Uterus (tissue), 4 donors: ENCODE measurements around the gene ISOC2. TPM values are rescaled to one million over a fixed set of nuclear protein-coding genes. Genes with fewer than 3 reads are reported as not detected.
"Not testable (repeated sequence)": the region's sequence is repeated elsewhere in the genome, so short reads cannot be mapped to it uniquely, and the experiment has no call there.

ENCODE experiments used
- DNase-seq, 2 donors: peaks; one replicate each; pipeline ENCODE4 v3.0.0-alpha.2; 2019 to 2020
- H3K27ac ChIP-seq, 2 donors: fragments of 200-600 bp; sonication (generic); 1 replicate in 1 of 2; 2 replicates in 1 of 2; pipeline ENCODE4 v1.5.1; 2016 to 2018
- H3K27me3 ChIP-seq, 2 donors: fragments of 200-600 bp; sonication (generic); one replicate each; pipeline ENCODE4 v1.5.1; 2018 to 2019; ENCODE audit warnings: control low read depth in 1 of 2
- H3K36me3 ChIP-seq, 2 donors: fragments of 200-600 bp; sonication (generic); one replicate each; pipeline ENCODE4 v1.5.1; 2019; ENCODE audit warnings: control low read depth in 1 of 2
- H3K4me1 ChIP-seq, 2 donors: fragments of 200-600 bp; sonication (generic); one replicate each; pipeline ENCODE4 v1.5.1; 2018 to 2019; ENCODE audit warnings: control low read depth in 1 of 2
- H3K4me3 ChIP-seq, 2 donors: fragments of 200-600 bp; sonication (generic); 1 replicate in 1 of 2; 2 replicates in 1 of 2; pipeline ENCODE4 v1.5.1; 2018 to 2019; ENCODE audit warnings: mild to moderate bottlenecking in 1 of 2
- H3K9me3 ChIP-seq, 2 donors: fragments of 200-600 bp; sonication (generic); one replicate each; pipeline ENCODE4 v1.5.1; 2019; ENCODE audit warnings: control low read depth in 1 of 2
- CTCF ChIP-seq, 4 experiments: fragments of 200-600 bp in 2 of 4; fragments of 450-650 bp in 2 of 4; sonication (generic) in 2 of 4; IDR thresholded peaks; one replicate each; pipeline ENCODE4 v1.5.1; 2016 to 2019; ENCODE audit warnings: antibody characterized with exemption in 4 of 4, mild to moderate bottlenecking in 2 of 4, moderate library complexity in 1 of 4
- POLR2A ChIP-seq, 2 donors: fragments of 450-650 bp; IDR thresholded peaks; one replicate each; pipeline ENCODE4 v1.6.1; 2016; ENCODE audit warnings: antibody characterized with exemption in 2 of 2, mild to moderate bottlenecking in 1 of 2, moderate library complexity in 1 of 2
- intact Hi-C: fragments of 100-400 bp; cut with DNase I; formaldehyde crosslinking; loops from one replicate; pipeline ENCODE4 v1.15.1; 2023; ENCODE audit warnings: low total_unique reads
- total RNA-seq, 4 donors: library from RNA; depleted of rRNA in 3 of 4; stranded (reverse); fragments of >200 nt in 3 of 4; gene quantifications; one replicate each; pipeline versions ENCODE4 v1.1.0 to v1.2.4, GENCODE V29; 2014 to 2023
- donor health status: DM: yes; HTN: yes; CAD: no.

The ISOC2 gene
- total RNA-seq, 4 donors from 2014 or later: 1.2 to 78.6 (median 23.8) TPM

GRCh38 chr19:55451965-55452748 is 9.3 kb downstream of the ISOC2 start:
- H3K27me3 ChIP-seq: peaks cover 18 to 24% of the 10 kb centered on the region in 2 donors
- no peaks in the 10 kb centered on the region for H3K36me3 ChIP-seq

GRCh38 chr19:55451163-55451964 is 10.1 kb downstream of the ISOC2 start:
- no peak overlapping the region for H3K27ac ChIP-seq
- H3K36me3 ChIP-seq: no peaks in the 10 kb centered on the region
- intact Hi-C loops: loop anchor here (10.0 kb wide), 1 partner anchor 167 kb away; the partner anchor contains the start of genes BRSK1 and HSPBP1
- TF ChIP-seq POLR2A (IDR thresholded peaks at IDR 0.05) (no peak), CTCF (IDR thresholded peaks at IDR 0.05) (no peak)
- DNase-seq: no peak
- H3K9me3 ChIP-seq: no peaks in the 10 kb centered on the region
- H3K4me1 ChIP-seq: peaks cover 0 to 18% of the 10 kb centered on the region in 2 donors
- H3K4me3 ChIP-seq: no peak overlapping the region
- H3K27me3 ChIP-seq: peaks cover 18 to 24% of the 10 kb centered on the region in 2 donors

More at GRCh38 chr19:55451965-55452748, 9.3 kb downstream of the ISOC2 start:
- peaks cover 0 to 18% of the 10 kb centered on the region in 2 donors for H3K4me1 ChIP-seq
- TF ChIP-seq CTCF (IDR thresholded peaks at IDR 0.05) (no peak), POLR2A (IDR thresholded peaks at IDR 0.05) (no peak)
- no peak for DNase-seq
- H3K4me3 ChIP-seq: no peak overlapping the region
- no peak overlapping the region for H3K27ac ChIP-seq
- H3K9me3 ChIP-seq: no peaks in the 10 kb centered on the region
- intact Hi-C loops: loop anchor here (10.0 kb wide), 1 partner anchor 167 kb away; the partner anchor contains the start of genes BRSK1 and HSPBP1

GRCh38 chr19:55449469-55449868 is 12.0 kb downstream of the ISOC2 start:
- H3K27me3 ChIP-seq: peaks cover 18 to 32% of the 10 kb centered on the region in 2 donors

DNA sequence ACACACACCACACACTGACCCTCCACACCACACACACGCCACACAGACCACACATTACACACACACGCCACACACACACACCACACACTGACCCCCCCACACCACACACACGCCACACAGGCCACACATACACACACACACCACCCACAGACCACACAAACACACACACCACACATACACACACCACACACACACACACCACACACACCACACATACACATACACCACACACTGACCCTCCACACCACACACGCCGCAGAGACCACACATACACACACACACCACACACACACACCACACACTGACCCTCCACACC is 13.3 kb downstream of the ISOC2 start:
- H3K27ac ChIP-seq, H3K4me3 ChIP-seq, intact Hi-C loops, DNase-seq, H3K9me3 ChIP-seq, H3K36me3 ChIP-seq: not testable (repeated sequence)
- Histone ChIP-seq H3K4me1 (peaks cover 0 to 18% of the 10 kb centered on the region in 2 donors), H3K27me3 (peaks cover 18 to 42% of the 10 kb centered on the region in 2 donors)

More at GRCh38 chr19:55449469-55449868, 12.0 kb downstream of the ISOC2 start:
- no peaks in the 10 kb centered on the region for H3K9me3 ChIP-seq
- TF ChIP-seq CTCF (IDR thresholded peaks at IDR 0.05): no peak
- no peak for TF ChIP-seq POLR2A (IDR thresholded peaks at IDR 0.05)
- no peak overlapping the region for H3K4me3 ChIP-seq
- intact Hi-C loops: no loop called here
- H3K36me3 ChIP-seq: no peaks in the 10 kb centered on the region
- peaks cover 0 to 18% of the 10 kb centered on the region in 2 donors for H3K4me1 ChIP-seq
- no peak overlapping the region for H3K27ac ChIP-seq
- no peak for DNase-seq

GRCh38 chr19:55447421-55448174 is 13.8 kb downstream of the ISOC2 start:
- Histone ChIP-seq H3K36me3 (no peaks in the 10 kb centered on the region), H3K4me1 (peaks cover 0 to 17% of the 10 kb centered on the region in 2 donors), H3K27ac (no peak overlapping the region), H3K9me3 (no peaks in the 10 kb centered on the region), H3K27me3 (peaks cover 18 to 45% of the 10 kb centered on the region in 2 donors), H3K4me3 (no peak overlapping the region)
- TF ChIP-seq CTCF (IDR thresholded peaks at IDR 0.05): no peak
- no peak for TF ChIP-seq POLR2A (IDR thresholded peaks at IDR 0.05)
- DNase-seq: no peak
- intact Hi-C loops: no loop called here
